GM19397 (cell line): Measurements from ENCODE around the gene PCNX2.
"Not testable (repeated sequence)": the region's sequence is repeated elsewhere in the genome, so short reads cannot be mapped to it uniquely, and the experiment has no call there.

Experiments used
- ATAC-seq: cut with Tn5 transposase; IDR thresholded peaks from one replicate; pipeline ENCODE4 v1.9.1; 2021; ENCODE audit warnings: mild to moderate bottlenecking, moderate library complexity; ENCODE audit not compliant: unreplicated experiment

The PCNX2 gene

GRCh38 chr1:233172201-233172600 is 123.3 kb downstream of the PCNX2 start:
- no peak for ATAC-seq

DNA sequence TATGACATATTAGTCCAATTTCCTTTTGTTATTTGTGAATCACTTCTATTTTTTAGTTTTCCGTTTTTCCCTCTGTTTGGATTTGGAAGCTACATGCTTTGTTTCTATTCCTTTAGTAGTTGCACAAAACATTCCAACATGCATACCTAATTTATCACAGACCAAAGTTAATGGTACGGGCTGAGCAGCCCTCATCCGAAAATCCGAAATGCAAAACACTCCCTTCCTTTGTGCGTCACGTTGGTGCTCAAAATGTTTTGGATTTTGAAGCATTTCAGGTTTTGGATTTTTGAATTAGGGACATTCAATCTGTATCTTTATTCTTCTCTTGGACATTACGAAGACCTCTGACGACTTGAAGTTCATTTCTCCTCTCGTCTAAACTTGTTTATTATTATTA is 124.8 kb downstream of the PCNX2 start:
- ATAC-seq, result no peak

- no peak for ATAC-seq
Measured at GRCh38 chr1:233168384-233168783, 127.1 kb downstream of the PCNX2 start.

DNA sequence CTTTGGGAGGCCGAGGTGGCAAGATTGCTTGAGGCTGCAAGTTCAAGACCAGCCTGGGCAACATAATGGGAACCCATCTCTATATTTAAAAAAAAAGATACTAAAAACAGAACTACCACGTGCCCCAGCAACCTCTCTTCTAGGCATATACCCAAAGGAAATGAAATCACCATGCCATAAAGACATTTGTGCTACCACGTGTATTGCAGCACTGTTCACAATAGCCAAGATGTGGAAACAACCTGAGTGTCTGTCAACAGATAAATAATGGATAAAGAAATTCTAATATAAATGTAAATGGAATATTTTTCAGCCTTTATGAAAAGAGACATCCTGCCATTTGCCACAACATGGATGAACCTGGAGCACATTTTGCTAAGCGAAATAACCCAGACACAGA is 128.6 kb downstream of the PCNX2 start:
- ATAC-seq, result no peak

DNA sequence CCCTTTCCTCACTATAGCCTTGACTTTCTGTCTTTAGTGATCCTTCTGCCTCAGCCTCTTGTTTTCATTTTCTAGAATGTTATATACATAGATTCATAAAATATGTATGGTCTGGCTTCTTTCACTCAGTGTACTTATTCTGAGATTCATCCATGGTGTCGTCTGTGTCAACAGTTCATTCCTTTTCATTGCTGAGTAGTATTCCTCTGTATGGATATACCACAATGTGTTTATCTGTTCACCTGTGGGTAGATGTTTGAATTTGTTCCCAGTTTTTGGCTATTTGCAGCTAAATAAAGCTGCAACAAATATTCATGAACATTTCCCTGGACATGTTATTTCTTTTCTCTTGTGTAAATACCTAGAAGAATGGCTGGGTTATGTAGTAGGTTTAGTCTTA is 131.8 kb downstream of the PCNX2 start:
- ATAC-seq, result no peak

DNA sequence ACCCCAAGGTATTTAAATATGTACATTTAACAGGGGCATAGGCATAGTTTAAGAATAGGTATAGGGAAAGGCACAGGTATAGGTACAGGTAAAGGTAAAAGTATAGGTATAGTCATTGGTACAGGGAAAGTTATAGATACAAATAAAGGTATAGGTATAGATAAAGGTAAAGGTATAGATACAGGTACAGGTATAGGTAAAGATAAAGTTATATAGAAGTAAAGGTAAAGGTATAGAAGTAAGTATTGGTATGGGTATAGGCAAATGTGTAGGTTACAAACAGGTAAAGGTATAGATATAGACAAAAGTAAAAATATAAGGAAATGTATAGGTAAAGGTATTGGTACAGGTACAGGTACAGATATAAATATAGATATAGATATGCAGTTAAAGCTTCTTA is 137.2 kb downstream of the PCNX2 start:
- no peak for ATAC-seq

GRCh38 chr1:233157245-233157644 is 138.3 kb downstream of the PCNX2 start:
- no peak for ATAC-seq

GRCh38 chr1:233151861-233152260 is 143.7 kb downstream of the PCNX2 start:
- no peak for ATAC-seq

DNA sequence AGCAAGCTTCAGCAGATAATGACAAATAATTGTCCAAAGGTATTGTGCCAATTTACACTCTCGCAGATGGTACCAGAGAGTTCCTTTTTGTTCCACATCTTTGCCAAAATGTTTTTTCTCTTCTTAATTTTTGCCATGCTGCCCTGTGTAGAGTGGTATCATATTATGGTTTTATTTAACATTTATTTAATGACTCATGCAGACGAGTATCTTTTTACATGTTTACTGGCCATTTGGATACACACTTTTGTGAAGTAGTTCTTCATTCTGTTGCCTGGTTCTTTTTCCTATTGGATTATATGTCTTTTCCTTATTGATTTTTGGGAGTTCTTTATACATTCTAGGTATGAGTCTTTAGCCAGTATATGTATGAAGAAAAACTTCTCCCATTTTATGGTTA is 151.1 kb downstream of the PCNX2 start:
- no peak for ATAC-seq

DNA sequence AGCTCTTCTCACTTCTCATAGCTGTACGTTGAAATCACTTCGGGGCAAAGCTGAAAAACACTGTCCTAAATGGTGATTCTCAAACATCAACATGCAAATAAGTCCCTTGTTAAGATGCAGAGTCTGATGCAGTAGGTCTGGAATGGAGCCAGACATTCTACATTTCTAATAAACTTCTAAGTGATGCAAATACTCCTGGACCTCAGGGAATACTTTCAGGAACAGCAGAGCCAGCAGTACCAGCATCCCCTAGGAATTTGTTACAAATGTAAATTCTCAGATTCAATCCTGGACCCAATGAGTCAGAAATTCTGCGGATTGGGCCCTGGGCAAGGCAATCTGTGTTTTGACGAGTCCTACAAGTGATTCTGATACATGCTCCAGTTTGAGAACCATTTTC is 152.3 kb downstream of the PCNX2 start:
- no peak for ATAC-seq

DNA sequence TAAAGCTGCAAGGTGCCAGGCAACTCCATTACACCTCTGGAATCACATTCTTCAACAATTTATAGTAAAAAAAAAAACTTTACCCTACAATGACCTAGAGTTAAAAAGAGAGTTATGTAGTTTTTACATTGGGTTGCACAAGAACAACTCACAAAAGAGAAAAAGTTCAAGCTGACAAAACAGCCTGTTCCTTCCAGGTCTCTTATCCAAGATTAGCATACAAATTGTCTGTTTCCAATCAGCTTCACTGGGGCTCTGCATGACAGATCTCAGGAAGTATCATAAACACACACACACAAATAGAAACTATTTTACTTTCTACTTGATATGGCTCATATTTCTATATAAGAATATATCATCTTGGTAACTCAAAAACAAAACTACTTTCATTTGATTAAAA is 154.6 kb downstream of the PCNX2 start:
- no peak for ATAC-seq

- no peak for ATAC-seq
Measured at GRCh38 chr1:233140499-233140898, 155.0 kb downstream of the PCNX2 start.

DNA sequence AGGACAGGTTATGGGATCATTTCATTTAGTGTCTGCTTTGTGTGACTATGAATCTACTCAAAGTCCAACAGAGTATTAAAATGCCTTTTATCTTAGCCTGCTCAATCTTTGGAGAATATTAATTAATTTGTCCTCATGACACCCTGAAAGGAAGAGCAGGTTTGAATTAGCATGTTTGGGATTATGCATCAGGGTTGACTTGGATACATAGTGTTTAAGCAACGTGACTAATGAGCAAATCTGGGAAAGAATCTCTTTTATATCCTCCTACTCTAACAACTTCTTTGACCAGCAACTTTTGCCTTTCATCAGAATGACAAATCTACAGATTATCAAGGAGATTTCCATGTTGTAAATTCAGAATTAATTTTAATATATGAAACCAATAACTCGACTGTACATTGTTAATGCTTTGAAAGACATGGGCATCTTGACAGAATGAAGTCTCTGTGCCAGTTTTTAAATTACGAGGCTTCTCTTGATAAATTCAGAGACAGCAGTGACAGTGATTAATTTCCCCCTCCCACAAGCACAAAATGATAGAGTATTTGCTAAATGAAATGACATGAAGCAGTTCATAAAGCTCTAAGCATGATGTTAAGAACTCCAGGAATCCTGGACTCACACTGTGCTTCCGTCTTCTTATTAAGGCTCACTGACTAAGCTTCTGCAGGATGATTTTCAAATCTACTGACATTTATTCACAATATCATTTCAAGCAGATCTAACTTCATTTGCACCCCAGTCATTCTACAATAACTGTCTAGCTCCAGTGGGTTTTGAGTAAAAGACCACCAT is 156.5 kb downstream of the PCNX2 start:
- ATAC-seq, result no peak

GRCh38 chr1:233135833-233136232 is 159.7 kb downstream of the PCNX2 start:
- ATAC-seq, result no peak

GRCh38 chr1:233132445-233132844 is 163.1 kb downstream of the PCNX2 start:
- no peak for ATAC-seq

- ATAC-seq, result not testable (repeated sequence)
Measured at GRCh38 chr1:233129031-233129430, 166.5 kb downstream of the PCNX2 start.

DNA sequence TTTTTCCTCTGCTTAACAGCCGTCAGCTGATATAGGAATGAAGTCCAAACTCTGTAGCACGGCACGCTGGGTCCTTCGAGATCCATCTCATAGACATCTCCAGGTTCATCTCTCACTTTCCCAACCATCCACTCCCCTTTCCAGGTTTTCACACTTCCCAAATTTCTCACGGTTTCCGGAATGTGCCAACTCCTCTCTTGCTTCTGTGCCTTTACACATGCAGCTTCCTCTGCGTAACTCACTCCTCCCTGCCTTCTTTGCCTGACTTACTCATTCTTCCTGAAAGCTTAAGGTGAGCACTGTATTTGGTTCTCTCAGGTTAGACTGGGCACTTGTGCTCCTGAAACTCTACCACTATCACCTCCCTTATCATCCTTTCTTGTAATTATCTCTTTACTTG is 168.4 kb downstream of the PCNX2 start:
- no peak for ATAC-seq

- ATAC-seq, result no peak
Measured at GRCh38 chr1:233122779-233123178, 172.7 kb downstream of the PCNX2 start.

DNA sequence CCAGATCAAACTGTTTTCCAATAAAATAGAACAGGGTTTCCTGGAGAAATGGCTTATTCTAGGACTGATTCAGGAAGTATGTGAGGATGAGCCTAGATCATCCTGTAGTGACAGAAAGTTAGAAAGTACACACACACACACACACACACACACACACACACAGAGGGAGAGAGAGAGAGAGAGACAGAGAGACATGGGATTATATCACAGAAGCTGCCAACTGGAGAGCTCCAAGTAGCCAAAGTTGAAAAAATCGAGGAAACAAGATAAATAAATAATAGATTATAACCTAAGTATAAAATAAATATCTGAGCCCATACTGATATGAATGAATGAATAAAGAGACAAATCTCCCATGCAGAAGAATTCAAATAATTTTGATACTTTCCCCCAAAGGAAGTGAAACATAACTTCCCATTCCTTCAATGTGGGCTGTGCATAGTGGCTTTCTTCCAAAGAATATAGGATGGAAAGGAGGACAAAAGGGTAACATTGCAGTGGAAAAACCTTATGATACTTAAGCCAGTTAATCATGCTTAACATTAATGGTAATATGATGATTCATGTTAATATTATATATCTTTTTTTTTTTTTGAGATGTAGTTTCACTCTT is 173.5 kb downstream of the PCNX2 start:
- ATAC-seq, result no peak

DNA sequence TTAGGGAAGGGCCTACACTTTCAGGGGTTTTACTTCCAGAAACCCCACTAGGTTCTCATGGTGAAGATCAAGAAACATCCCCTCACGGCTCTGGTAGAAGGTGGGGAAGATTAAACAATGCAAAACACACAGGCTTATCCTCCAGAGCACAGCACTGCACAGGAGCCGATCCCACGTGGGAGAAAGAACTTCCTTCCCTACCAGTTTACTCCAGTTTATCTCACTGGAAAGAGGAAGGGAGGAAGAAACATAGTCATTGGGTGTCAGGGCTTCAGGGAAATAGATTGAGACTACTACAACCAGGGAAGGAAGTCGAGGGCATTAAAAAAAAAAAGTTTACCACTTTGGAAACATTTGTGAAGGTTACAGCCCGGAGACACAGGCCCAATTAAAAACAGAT is 180.7 kb downstream of the PCNX2 start:
- ATAC-seq, result no peak

DNA sequence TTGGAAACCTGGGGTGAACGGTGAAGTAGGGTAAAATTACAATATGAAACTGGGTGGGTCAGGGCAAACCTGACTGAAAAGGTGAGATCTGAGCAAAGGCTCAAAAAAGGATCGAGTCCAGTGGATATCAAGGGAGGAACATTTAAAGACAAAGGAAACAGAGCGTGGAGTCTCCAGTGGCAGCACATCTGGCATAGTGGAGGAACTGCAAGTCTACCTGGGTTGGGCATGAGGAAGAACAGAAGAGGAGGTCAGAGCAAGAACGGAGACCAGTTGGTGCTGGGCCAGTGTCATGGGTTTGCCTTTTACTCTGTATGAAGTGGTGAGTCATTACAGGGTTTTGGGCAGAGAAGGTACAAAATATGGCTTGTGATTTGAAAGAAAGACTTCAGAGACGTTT is 181.4 kb downstream of the PCNX2 start:
- no peak for ATAC-seq

GRCh38 chr1:233113009-233113879 is 182.3 kb downstream of the PCNX2 start:
- ATAC-seq, result peak; percentile 69
